Skeletal muscle tissue (tissue), 4 donors: ENCODE measurements around the gene NOP14. TPM values are rescaled to one million over a fixed set of nuclear protein-coding genes. Genes with fewer than 3 reads are reported as not detected.

Source experiments
- H3K27ac ChIP-seq: one replicate; pipeline ENCODE4 v1.7.0; 2013; ENCODE audit warnings: mild to moderate bottlenecking, low read depth, low read length, inconsistent platforms
- H3K27me3 ChIP-seq, 3 donors: one replicate each; pipeline ENCODE4 v1.7.0; 2013; ENCODE audit warnings: low read length in 3 of 3; ENCODE audit not compliant: control insufficient read depth in 3 of 3, insufficient read depth in 3 of 3
- H3K36me3 ChIP-seq, 3 donors: one replicate each; pipeline ENCODE4 v1.7.0; 2013; ENCODE audit warnings: low read length in 3 of 3; ENCODE audit not compliant: control insufficient read depth in 3 of 3, insufficient read depth in 3 of 3
- H3K4me1 ChIP-seq, 3 donors: one replicate each; pipeline ENCODE4 v1.7.0; 2013; ENCODE audit warnings: low read length in 3 of 3, mild to moderate bottlenecking in 3 of 3; ENCODE audit not compliant: control insufficient read depth in 3 of 3, insufficient read depth in 3 of 3
- H3K4me3 ChIP-seq, 3 donors: one replicate each; pipeline ENCODE4 v1.7.0; 2013; ENCODE audit warnings: low read length in 3 of 3
- H3K9ac ChIP-seq, 3 donors: one replicate each; pipeline ENCODE4 v1.7.0; 2013; ENCODE audit warnings: low read length in 3 of 3, mild to moderate bottlenecking in 3 of 3, moderate library complexity in 2 of 3, low read depth in 1 of 3
- H3K9me3 ChIP-seq, 3 donors: one replicate each; pipeline ENCODE4 v1.7.0; 2013; ENCODE audit warnings: low read length in 3 of 3; ENCODE audit not compliant: control insufficient read depth in 3 of 3
- total RNA-seq: library from RNA; depleted of rRNA; stranded (reverse); fragments of >200 nt; gene quantifications from one replicate; pipeline ENCODE4 v1.2.3, GENCODE V29; 2014
- donor health status: Osteomylitis.

The NOP14 gene
- total RNA-seq, 1 donor from 2014 or later, result 10.4 TPM

GRCh38 chr4:2914256-2915126, 48.7 kb downstream of the NOP14 start:
- no peaks in the 10 kb centered on the region for H3K27me3 ChIP-seq
- H3K9ac ChIP-seq, result no peak overlapping the region
- H3K4me3 ChIP-seq, result no peak overlapping the region
- H3K9me3 ChIP-seq, result no peaks in the 10 kb centered on the region
- H3K4me1 ChIP-seq, result no peaks in the 10 kb centered on the region
- peaks cover 42 to 60% (median 51%) of the 10 kb centered on the region in 3 donors for H3K36me3 ChIP-seq
- H3K27ac ChIP-seq, result no peak overlapping the region

DNA sequence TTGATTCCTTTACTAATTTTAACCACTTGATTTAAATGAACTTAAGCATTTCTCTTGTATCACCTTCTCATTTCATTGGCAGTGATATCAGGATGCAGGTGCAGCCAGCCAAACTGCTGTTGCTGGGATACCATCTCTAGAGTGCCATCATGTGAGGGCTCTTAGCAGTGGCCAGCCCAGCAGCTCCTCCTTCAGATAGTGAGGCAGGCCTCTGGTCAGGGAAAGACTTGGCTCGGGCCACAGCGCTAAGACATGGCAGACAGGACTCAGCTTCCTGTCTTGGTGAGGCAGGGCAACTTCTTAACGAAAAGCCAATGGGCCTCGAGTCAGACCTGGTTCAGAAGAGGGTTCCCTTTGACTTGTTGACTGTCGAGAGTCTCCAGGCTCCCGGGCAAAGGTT, 50.0 kb downstream of the NOP14 start:
- no peaks in the 10 kb centered on the region for H3K9me3 ChIP-seq
- no peak overlapping the region for H3K4me3 ChIP-seq
- H3K36me3 ChIP-seq, result peaks cover 56 to 72% (median 64%) of the 10 kb centered on the region in 3 donors
- no peak overlapping the region for H3K27ac ChIP-seq
- H3K9ac ChIP-seq, result no peak overlapping the region
- H3K27me3 ChIP-seq, result no peaks in the 10 kb centered on the region
- H3K4me1 ChIP-seq, result no peaks in the 10 kb centered on the region

GRCh38 chr4:2911868-2912267, 51.3 kb downstream of the NOP14 start:
- Histone ChIP-seq H3K4me3 (no peak overlapping the region), H3K9me3 (no peaks in the 10 kb centered on the region), H3K27ac (no peak overlapping the region), H3K4me1 (no peaks in the 10 kb centered on the region), H3K36me3 (peaks cover 66 to 82% (median 77%) of the 10 kb centered on the region in 3 donors), H3K27me3 (no peaks in the 10 kb centered on the region), H3K9ac (no peak overlapping the region)

DNA sequence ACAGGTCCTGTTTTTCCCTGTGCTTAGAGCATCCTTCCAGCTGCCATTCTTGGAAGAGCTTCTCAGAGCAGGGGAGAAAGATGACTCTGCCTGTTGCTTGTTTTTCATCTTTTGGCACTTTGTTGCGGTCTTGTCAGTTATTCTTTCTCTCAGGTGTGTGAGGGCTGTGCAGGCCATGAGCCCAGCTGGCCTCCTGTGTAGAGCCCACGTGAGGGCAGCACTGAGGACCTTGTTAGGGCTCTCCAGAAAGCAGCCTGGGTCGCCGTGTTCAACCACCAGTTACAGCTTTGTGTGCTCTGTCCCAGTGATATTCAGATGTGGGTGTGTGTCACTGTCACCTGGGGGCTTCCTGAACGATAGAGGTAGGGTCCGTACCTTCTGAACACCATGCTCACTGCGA, 52.8 kb downstream of the NOP14 start:
- peaks cover 63 to 85% (median 85%) of the 10 kb centered on the region in 3 donors for H3K36me3 ChIP-seq

GRCh38 chr4:2909583-2909982, 53.6 kb downstream of the NOP14 start:
- Histone ChIP-seq H3K4me1 (no peaks in the 10 kb centered on the region), H3K9me3 (no peaks in the 10 kb centered on the region), H3K36me3 (peaks cover 65 to 88% (median 85%) of the 10 kb centered on the region in 3 donors), H3K9ac (no peak overlapping the region), H3K27ac (no peak overlapping the region), H3K4me3 (no peak overlapping the region), H3K27me3 (no peaks in the 10 kb centered on the region)

More for the DNA sequence above, 52.8 kb downstream of the NOP14 start:
- Histone ChIP-seq H3K4me1 (no peaks in the 10 kb centered on the region), H3K27me3 (no peaks in the 10 kb centered on the region), H3K9ac (no peak overlapping the region), H3K27ac (no peak overlapping the region), H3K9me3 (no peaks in the 10 kb centered on the region), H3K4me3 (no peak overlapping the region)

DNA sequence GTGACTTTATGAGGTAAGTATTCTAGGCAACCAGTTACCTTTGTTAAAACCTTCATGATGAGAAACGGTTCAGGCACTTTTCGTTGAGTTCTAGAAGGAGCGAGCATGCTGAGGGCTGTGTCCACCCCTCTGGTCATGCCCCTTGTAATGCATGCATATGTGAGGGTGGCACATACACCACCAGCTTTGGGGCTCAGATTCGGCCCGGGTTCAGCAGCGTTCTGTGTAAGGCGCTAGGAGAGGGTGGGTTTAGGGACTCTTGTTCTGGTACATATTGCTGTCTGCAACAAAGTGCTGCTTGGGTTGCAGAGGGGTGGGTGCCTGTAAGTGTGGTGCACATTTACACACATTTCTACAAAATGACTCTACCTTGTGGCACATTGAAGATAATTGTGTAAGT, 54.5 kb downstream of the NOP14 start:
- Histone ChIP-seq H3K9ac (no peak overlapping the region), H3K4me1 (no peaks in the 10 kb centered on the region), H3K27me3 (no peaks in the 10 kb centered on the region), H3K27ac (no peak overlapping the region), H3K9me3 (no peaks in the 10 kb centered on the region), H3K36me3 (peaks cover 65 to 89% (median 88%) of the 10 kb centered on the region in 3 donors), H3K4me3 (no peak overlapping the region)

- no peaks in the 10 kb centered on the region for H3K9me3 ChIP-seq
- no peaks in the 10 kb centered on the region for H3K27me3 ChIP-seq
- no peak overlapping the region for H3K27ac ChIP-seq
- no peak overlapping the region for H3K4me3 ChIP-seq
- peaks cover 59 to 89% (median 86%) of the 10 kb centered on the region in 3 donors for H3K36me3 ChIP-seq
- H3K4me1 ChIP-seq, result no peaks in the 10 kb centered on the region
- no peak overlapping the region for H3K9ac ChIP-seq
These were observed 55.4 kb downstream of the NOP14 start for GRCh38 chr4:2907706-2908293.

DNA sequence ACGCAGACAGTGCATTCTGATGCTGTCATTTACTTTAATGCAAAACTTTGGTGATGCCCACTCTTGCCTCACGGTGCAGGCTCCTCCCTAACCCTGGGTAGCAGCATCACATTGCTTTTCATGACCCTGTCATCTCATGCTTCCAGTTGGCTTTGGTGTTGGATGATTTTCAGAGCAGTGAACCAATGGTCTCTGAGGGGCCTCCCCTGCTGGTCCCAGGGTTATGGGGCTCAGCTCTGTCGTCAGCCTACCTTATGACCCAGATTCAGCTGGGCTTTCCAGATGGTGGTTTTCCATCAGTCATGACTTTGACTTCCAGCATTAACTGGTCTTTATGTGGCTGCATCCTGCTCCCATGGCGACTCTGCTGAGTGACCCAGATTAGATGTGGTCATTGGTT, 56.0 kb downstream of the NOP14 start:
- Histone ChIP-seq H3K9ac (no peak overlapping the region), H3K36me3 (peaks cover 58 to 88% (median 85%) of the 10 kb centered on the region in 3 donors), H3K27me3 (no peaks in the 10 kb centered on the region)

GRCh38 chr4:2906218-2906617, 57.0 kb downstream of the NOP14 start:
- H3K36me3 ChIP-seq, result peaks cover 50 to 88% (median 82%) of the 10 kb centered on the region in 3 donors
- H3K27me3 ChIP-seq, result no peaks in the 10 kb centered on the region
- H3K27ac ChIP-seq, result no peak overlapping the region
- no peak overlapping the region for H3K9ac ChIP-seq
- no peaks in the 10 kb centered on the region for H3K4me1 ChIP-seq
- no peaks in the 10 kb centered on the region for H3K9me3 ChIP-seq
- H3K4me3 ChIP-seq, result no peak overlapping the region

More for the DNA sequence above, 56.0 kb downstream of the NOP14 start:
- Histone ChIP-seq H3K4me3 (no peak overlapping the region), H3K9me3 (no peaks in the 10 kb centered on the region), H3K27ac (no peak overlapping the region), H3K4me1 (no peaks in the 10 kb centered on the region)

DNA sequence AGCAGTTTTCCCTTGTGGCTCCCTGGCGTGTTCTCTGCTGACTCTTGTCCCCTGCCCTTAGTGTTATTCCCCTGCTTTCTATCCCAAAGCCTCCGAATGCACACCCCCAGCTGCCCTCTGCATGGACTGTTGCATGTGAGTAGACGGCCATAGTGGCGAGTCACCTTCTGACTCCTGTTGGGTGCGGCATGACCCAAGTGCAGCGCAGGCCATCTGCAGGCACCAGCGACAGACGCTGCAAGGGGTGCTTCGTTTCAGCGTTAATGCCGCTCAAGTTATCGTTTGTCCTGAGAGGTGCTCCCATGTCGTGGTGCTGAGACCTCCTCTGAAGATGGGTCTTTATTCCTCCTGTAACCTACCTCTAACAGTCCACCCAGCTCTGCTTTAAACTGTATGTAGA, 57.7 kb downstream of the NOP14 start:
- Histone ChIP-seq H3K27me3 (no peaks in the 10 kb centered on the region), H3K9ac (no peak overlapping the region), H3K4me1 (no peaks in the 10 kb centered on the region), H3K36me3 (peaks cover 55 to 89% (median 82%) of the 10 kb centered on the region in 3 donors), H3K27ac (no peak overlapping the region), H3K9me3 (no peaks in the 10 kb centered on the region), H3K4me3 (no peak overlapping the region)
